ENCODE measurements around the gene SLC44A2. TPM values are rescaled to one million over a fixed set of nuclear protein-coding genes. Genes with fewer than 3 reads are reported as not detected.
A peak's percentile ranks its signal among the peaks of the same experiment; 100 is the strongest.

SLC44A2 gene
- 132 to 223 TPM (median 220 TPM) in 3 replicates for total RNA-seq
- long read RNA-seq, transcript SLC44A2-202 (22 exons, 3,301 nt): major isoform, 220 of 378 reads
- long read RNA-seq, transcript SLC44A2-210 (8 exons, 2,577 nt): minor isoform, 10 of 378 reads
- long read RNA-seq, transcript SLC44A2-201 (22 exons, 3,671 nt): minor isoform, 64 of 378 reads
- long read RNA-seq, partial matches to known transcripts: 43 of 378 reads
- long read RNA-seq, other reads (novel, unspliced or antisense): 41 of 378 reads

DNA sequence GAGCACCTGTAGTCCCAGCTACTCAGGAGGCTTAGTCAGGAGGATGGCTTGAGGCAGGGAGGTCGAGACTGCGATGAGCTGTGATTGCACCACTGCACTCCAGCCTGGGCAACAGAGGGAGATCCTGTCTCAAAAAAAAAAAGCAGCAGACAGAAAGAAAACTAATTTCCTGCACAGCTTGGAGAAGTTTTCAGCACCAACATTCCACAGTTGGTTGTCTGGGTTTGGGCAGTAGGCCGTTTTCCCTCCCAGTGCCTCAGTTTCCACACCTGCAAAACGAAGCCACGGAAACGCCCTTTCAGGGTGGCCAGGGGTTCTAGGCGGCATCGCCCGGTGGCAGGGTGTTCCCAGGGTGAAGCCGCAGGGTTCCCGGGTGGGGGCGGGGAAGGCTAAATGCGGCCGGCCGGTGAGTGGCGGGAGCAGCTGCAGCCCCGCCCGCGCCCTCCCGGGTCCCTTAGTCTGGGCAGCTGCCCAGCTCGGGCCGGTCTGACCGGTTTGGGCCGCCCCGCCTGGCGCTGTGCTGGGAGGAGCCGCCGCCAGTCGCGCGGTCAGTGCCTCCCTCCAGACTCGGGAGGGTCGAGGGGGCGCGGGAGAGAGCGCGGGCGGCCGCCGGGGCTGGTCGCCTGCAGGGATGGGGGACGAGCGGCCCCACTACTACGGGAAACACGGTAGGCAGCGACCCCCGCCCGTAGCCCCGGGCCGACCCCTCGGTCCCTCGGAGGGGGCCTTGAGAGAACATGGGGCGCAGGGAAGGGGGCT, at the start of gene SLC44A2:
SLC44A2 (plus strand) TSS at position 551 of the 759 bp plus-strand sequence; CDS start at position 632, 81 bp downstream.
- Mint-ChIP-seq H3K36me3 (ENCODE audit: low read depth) (peaks cover 9% of the 10 kb centered on the region), H3K4me3 (ENCODE audit: unreplicated experiment) (peak within 1 kb of the TSS; percentile 74), H3K27me3 (ENCODE audit: low read depth) (no peaks in the 10 kb centered on the region), H3K9me3 (ENCODE audit: low read depth) (no peaks in the 10 kb centered on the region), H3K4me1 (ENCODE audit: low read depth) (peaks cover 18% of the 10 kb centered on the region), H3K27ac (ENCODE audit: unreplicated experiment) (peak within 1 kb of the TSS; percentile 90)
- peak; percentile 94 for DNase-seq (ENCODE audit: low spot score)
- TF ChIP-seq CTCF (IDR thresholded peaks at IDR 0.05): no peak

DNA sequence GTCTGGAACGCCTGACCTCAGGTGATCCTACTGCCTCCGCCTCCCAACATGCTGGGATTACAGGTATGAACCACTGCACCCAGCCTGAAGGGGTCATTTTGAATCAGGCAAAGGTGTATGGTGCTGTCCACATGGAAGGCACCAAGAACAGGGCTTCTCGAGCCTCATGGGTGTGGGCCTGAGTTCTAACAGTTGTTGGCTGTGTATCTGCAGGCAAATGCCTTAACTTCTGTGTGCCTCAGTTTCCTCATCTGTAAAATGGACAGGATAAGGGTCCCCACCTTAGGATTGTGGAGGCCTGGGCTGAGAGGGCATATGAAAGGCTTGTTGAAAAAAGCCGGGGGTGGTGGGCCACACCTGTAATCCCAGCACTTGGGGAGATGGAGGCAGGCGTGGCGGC, 47.4 kb upstream of the SLC44A2 start:
- Mint-ChIP-seq H3K9me3 (ENCODE audit: low read depth) (no peaks in the 10 kb centered on the region), H3K4me1 (ENCODE audit: low read depth) (peaks cover 7% of the 10 kb centered on the region), H3K27ac (ENCODE audit: unreplicated experiment) (no peak overlapping the region), H3K36me3 (ENCODE audit: low read depth) (no peaks in the 10 kb centered on the region), H3K4me3 (ENCODE audit: unreplicated experiment) (no peak overlapping the region), H3K27me3 (ENCODE audit: low read depth) (no peaks in the 10 kb centered on the region)
- TF ChIP-seq CTCF (IDR thresholded peaks at IDR 0.05): no peak
- no peak for DNase-seq (ENCODE audit: low spot score)

DNA sequence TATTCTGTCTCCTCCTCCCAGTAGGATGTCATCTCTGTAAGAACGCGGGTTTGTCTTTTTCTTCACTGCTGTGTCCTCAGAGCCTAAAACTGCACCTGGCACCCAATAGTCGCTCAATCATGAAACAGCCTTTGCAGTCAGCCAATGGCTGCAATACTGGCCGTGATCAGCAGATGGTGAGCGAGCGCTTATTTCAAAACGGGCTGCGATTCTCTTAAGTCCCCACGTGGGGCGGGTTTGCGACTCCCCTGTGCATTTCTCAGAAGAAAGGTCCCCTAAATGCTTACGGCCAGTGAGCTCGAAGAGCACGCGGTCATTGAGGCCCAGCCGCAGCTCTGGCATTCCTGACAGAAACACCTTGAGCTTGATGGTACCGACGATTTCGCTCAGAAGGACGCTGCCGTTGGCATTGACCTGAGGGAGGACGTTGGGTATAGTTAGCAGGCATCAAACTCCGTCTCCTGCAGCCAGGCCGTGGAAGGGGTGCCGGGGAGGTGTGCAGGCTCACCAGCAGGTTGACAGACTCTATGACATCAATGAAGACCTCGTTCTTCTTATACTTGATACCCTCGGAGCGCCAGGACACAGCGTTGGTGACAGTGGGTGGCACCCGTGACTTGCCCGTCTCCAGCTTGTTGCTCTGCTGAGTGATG, 44.2 kb upstream of the SLC44A2 start:
- Mint-ChIP-seq H3K9me3 (ENCODE audit: low read depth) (no peaks in the 10 kb centered on the region), H3K4me1 (ENCODE audit: low read depth) (peaks cover 7% of the 10 kb centered on the region), H3K36me3 (ENCODE audit: low read depth) (no peaks in the 10 kb centered on the region), H3K27ac (ENCODE audit: unreplicated experiment) (no peak overlapping the region), H3K27me3 (ENCODE audit: low read depth) (no peaks in the 10 kb centered on the region), H3K4me3 (ENCODE audit: unreplicated experiment) (peak overlapping the region; percentile 29)
- DNase-seq (ENCODE audit: low spot score): no peak
- peak; percentile 99 for TF ChIP-seq CTCF (IDR thresholded peaks at IDR 0.05)

GRCh38 chr19:10582091-10582490, 43.3 kb upstream of the SLC44A2 start:
- Mint-ChIP-seq H3K27ac (ENCODE audit: unreplicated experiment) (no peak overlapping the region), H3K27me3 (ENCODE audit: low read depth) (peaks cover 7% of the 10 kb centered on the region), H3K9me3 (ENCODE audit: low read depth) (no peaks in the 10 kb centered on the region), H3K4me1 (ENCODE audit: low read depth) (peaks cover 5% of the 10 kb centered on the region), H3K36me3 (ENCODE audit: low read depth) (no peaks in the 10 kb centered on the region), H3K4me3 (ENCODE audit: unreplicated experiment) (no peak overlapping the region)
- DNase-seq (ENCODE audit: low spot score): no peak
- no peak for TF ChIP-seq CTCF (IDR thresholded peaks at IDR 0.05)

GRCh38 chr19:10583036-10583776, 42.1 kb upstream of the SLC44A2 start:
- Mint-ChIP-seq H3K4me3 (ENCODE audit: unreplicated experiment) (no peak overlapping the region), H3K36me3 (ENCODE audit: low read depth) (peaks cover 6% of the 10 kb centered on the region), H3K9me3 (ENCODE audit: low read depth) (no peaks in the 10 kb centered on the region), H3K4me1 (ENCODE audit: low read depth) (peaks cover 3% of the 10 kb centered on the region), H3K27ac (ENCODE audit: unreplicated experiment) (no peak overlapping the region), H3K27me3 (ENCODE audit: low read depth) (peaks cover 15% of the 10 kb centered on the region)
- no peak for TF ChIP-seq CTCF (IDR thresholded peaks at IDR 0.05)
- DNase-seq (ENCODE audit: low spot score): no peak
